Mononuclear cell (primary cell): ENCODE data around the gene RAB30. TPM values are rescaled to one million over a fixed set of nuclear protein-coding genes. Genes with fewer than 3 reads are reported as not detected.

ENCODE experiments used
- H3K27me3 ChIP-seq: 2 replicates; pipeline ENCODE4 v1.6.0; 2011; ENCODE audit warnings: low read length, control low read depth; ENCODE audit not compliant: insufficient read depth
- H3K4me1 ChIP-seq: 2 replicates; pipeline ENCODE4 v1.5.1; 2011; ENCODE audit warnings: mild to moderate bottlenecking, low read length, control low read depth; ENCODE audit not compliant: insufficient read depth
- H3K4me3 ChIP-seq: 2 replicates; pipeline ENCODE4 v1.5.1; 2011; ENCODE audit warnings: mild to moderate bottlenecking, low read length, moderate library complexity
- H3K9me3 ChIP-seq: 2 replicates; pipeline ENCODE4 v1.5.1; 2011; ENCODE audit warnings: low read depth, mild to moderate bottlenecking, control low read depth, low read length
- total RNA-seq: library from RNA; depleted of rRNA; stranded (reverse); fragments of >200 nt; gene quantifications from one replicate; pipeline ENCODE4 v1.2.3, GENCODE V29; 2012

The RAB30 gene
- total RNA-seq, 1 donor, result 104 TPM

DNA sequence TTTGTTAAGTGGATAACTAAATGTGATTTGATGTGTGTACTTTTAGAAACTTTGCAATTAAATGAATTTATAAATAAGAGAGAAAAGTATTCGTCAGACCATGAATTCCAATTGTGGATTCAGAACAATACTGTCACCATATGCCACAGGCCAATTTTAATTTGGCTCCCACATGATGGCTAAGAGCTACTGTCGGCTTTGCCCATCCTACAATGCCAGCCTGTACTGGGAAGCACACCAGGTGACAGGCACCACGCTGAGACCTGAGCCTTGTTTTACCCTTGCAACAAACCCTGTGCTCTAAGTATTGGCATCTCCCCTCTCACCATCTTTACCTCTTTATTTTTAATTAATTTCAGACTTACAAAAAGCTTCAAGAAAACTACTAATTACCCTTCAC lies 14.0 kb downstream of the RAB30 start:
- H3K4me1 ChIP-seq, result peaks cover 28% of the 10 kb centered on the region
- H3K9me3 ChIP-seq, result no peaks in the 10 kb centered on the region
- H3K4me3 ChIP-seq, result no peak overlapping the region
- no peaks in the 10 kb centered on the region for H3K27me3 ChIP-seq

DNA sequence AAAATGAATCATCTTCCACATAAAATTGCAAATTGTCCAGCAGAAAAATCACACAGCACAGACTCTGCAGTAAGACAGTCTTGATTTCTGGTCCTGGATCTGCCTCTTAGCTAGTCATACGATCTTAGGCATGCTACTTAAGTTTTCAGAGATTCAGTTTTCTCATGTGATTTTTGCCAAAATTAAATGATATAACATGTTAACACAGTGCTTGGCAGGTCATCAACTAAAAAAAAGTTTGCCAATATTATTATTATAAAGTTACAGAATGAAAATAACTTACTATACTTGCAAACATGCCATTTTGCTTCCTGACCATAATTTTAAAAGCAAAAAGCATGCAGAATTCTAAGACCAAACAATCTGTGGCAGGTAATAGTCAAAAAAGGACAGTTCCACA lies 15.1 kb downstream of the RAB30 start:
- Histone ChIP-seq H3K4me1 (peaks cover 22% of the 10 kb centered on the region), H3K9me3 (no peaks in the 10 kb centered on the region), H3K4me3 (no peak overlapping the region), H3K27me3 (no peaks in the 10 kb centered on the region)

DNA sequence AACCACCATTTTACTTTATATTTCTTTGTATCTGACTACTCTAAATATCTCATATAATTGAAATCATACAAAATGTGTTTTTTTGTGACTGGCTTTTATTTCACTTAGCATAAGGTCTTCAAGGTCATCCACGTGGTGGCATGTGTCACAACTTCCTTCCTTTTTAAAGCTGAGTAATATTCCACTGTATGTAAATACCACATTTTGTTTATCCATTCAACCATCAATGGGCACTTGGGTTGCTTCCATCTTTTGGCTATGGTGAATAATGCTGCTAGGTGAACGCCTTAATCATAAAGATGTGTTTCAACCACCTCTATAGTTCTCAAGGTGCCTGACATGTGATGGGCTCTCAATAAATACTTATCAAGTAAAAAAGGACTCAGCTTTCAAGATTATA lies 15.5 kb downstream of the RAB30 start:
- Histone ChIP-seq H3K27me3 (no peaks in the 10 kb centered on the region), H3K4me3 (no peak overlapping the region), H3K4me1 (peaks cover 22% of the 10 kb centered on the region), H3K9me3 (no peaks in the 10 kb centered on the region)

DNA sequence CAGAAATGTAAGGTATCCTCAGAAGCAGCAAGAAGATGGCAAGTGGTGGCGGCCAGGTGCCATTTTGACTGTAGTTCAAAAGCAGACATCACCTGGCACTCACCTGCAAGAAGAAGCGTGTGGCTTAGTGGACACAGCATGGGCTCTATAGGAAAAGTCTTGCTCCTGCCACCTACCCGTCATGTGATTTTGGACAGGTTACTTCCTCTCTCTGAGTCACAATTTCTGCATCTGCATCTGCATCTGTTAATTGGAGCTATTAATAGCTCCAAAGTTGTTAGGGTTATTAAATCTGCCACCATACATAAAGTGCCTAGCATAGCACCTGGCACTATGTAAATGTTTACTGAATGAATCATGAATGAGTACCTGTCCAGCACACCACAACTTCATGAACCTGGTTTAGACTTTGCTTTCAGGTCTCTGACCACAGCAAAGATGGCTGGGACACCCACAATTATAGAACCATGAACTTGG lies 16.8 kb downstream of the RAB30 start:
- H3K4me1 ChIP-seq, result peaks cover 18% of the 10 kb centered on the region
- no peak overlapping the region for H3K4me3 ChIP-seq
- H3K9me3 ChIP-seq, result no peaks in the 10 kb centered on the region
- no peaks in the 10 kb centered on the region for H3K27me3 ChIP-seq

DNA sequence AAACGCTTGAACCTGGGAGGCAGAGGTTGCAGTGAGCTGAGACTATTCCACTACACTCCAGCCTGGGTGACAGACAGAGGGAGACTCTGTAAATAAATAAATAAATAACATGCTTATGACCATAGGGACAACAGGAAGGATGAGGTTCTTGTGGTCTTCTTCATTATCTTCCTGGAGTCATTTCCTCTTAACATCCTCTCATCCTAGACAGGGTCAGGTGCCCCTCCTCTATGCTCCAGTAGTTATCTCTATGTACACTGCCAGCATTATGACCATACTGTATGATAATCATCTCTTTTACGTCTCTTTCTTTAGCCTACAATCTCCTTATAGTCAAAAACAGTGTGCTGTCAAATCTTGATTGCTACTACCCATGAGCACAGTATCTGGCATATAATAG lies 17.7 kb downstream of the RAB30 start:
- no peaks in the 10 kb centered on the region for H3K27me3 ChIP-seq
- H3K4me3 ChIP-seq, result no peak overlapping the region
- peaks cover 18% of the 10 kb centered on the region for H3K4me1 ChIP-seq
- H3K9me3 ChIP-seq, result no peaks in the 10 kb centered on the region

DNA sequence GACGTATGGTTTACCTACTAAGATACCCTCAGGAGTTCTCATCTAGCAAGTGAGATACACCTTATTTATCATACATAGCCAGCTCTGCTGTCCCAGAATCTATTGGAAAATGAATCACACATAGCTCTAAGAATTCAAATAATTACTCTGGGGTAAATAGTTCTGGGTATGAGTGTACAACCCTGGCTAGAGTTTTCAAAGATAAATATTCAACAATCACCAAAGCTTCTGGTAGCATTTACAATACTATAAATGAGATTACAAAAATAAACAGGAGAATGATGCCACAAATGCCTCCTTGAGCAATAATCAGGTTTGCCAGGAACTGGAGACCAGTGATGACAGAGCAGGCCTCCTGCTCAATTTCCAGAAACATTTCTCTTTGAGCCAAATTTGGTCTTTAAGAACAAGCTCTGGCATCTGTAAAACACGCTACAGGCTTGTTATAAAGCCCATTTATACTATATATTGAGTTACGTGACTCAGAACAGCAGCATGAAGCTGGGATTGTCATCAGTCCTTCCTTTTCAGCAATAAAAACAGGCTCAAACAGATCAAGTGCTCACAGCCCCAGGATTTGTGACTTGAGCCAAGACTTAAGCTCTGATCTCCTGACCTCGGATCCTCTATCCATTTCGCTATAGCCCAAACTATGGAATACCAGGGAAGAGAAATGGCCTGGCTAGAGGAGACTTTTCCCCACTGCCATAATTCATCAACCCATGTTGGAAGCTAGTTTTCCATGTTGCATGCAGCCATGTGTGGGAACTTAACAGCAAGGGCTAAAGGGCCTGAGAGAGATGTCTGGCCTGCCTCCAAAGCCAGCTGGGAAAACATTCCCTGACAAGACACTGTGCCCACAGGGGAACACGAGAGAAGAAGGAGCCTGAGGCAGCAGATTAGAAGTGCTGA lies 19.7 kb downstream of the RAB30 start:
- Histone ChIP-seq H3K4me3 (no peak overlapping the region), H3K9me3 (no peaks in the 10 kb centered on the region), H3K4me1 (peaks cover 25% of the 10 kb centered on the region), H3K27me3 (no peaks in the 10 kb centered on the region)

DNA sequence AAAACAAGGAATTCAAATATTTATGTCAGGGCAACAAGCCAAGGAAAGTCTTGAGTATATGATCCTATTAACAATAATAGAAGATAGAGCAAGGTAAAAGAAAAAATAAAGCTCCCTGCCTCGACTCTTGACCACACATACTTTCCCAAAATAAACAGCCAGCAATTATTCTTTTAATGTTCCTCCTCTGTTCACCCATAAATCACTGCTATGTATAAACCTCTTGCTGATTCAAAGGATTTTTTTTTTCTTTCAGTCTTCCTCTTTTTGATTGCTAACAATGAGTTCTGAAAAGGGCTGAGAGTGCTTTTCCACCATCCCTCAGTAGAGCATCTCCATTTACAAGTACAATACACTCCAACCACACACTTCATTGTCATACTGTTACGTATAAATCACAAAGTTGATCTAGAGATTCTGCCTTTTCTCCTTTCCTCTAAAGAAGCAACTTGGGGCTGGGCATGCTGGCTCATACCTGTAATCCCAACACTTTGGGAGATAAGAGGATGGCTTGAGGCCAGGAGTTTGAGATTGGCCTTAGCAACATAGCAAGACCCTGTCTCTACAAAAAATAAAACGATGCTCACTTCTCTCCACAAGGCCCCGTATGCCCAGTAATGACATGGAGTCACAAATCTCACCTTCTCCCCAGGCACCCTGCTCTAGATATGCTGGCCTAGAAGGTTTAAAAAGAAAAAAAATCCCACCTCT lies 24.0 kb downstream of the RAB30 start:
- H3K4me1 ChIP-seq, result peaks cover 14% of the 10 kb centered on the region
- H3K9me3 ChIP-seq, result no peaks in the 10 kb centered on the region

DNA sequence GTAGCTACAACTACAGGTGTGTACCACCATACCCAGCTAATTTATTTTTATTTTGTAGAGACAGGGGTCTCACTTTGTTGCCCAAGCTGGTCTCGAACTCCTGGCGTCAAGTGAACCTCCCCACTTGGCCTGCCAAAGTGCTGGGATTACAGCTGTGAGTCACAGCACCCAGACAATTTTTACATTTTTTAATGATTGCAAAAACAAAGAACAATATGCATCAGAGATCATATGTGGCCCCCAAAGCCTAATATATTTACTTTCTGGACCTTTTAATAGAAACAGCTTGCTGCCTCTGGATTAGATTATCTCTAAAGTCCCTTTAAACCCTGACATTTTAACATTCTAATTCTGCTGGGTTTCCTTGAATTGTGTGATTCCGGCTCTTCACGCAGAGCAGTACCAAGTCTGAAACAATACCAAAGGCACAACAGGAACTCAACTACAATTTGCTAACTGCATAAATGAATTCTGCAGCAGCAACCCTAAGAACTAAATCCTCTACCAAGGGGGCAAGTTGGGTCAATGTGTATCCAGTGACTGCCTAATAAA lies 25.0 kb downstream of the RAB30 start:
- no peaks in the 10 kb centered on the region for H3K9me3 ChIP-seq
- H3K4me3 ChIP-seq, result no peak overlapping the region
- peaks cover 14% of the 10 kb centered on the region for H3K4me1 ChIP-seq
- H3K27me3 ChIP-seq, result no peaks in the 10 kb centered on the region

More for the DNA sequence above, 24.0 kb downstream of the RAB30 start:
- no peaks in the 10 kb centered on the region for H3K27me3 ChIP-seq
- H3K4me3 ChIP-seq, result no peak overlapping the region

DNA sequence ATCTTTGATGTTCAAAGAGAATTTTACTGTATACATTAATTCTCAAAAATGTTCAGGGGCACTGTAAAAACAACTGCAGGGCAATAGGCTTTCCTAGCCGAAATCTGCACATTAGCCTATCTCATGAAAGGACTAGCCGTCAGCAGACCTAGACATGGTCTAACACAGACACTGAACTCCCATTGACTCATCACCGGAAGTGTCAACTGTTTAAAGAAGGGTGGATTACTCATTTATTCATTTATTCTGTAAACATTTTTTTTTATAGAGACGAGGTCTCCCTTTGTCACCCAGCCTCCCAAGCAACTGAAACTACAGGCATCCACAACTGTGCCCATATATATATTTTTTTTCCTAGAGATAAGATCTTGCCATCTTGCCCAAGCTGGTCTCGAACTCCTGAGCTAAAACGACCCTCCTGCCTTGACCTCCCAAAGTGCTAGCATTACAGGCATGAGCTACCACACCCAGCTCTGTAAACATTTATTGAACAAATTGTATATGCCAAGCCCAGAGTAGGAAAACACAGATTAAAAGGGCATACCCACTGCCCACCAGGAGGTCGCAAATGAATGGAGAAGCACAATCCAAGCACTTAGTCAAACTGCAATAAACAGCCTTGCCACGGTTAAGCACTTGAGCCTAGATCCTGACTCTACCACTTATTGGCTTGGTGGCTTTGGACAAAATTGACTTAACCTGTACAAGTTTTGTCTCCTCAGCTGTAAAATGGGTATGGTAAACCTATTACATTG lies 26.6 kb downstream of the RAB30 start:
- no peak overlapping the region for H3K4me3 ChIP-seq
- H3K9me3 ChIP-seq, result no peaks in the 10 kb centered on the region
- peaks cover 14% of the 10 kb centered on the region for H3K4me1 ChIP-seq
- H3K27me3 ChIP-seq, result no peaks in the 10 kb centered on the region

DNA sequence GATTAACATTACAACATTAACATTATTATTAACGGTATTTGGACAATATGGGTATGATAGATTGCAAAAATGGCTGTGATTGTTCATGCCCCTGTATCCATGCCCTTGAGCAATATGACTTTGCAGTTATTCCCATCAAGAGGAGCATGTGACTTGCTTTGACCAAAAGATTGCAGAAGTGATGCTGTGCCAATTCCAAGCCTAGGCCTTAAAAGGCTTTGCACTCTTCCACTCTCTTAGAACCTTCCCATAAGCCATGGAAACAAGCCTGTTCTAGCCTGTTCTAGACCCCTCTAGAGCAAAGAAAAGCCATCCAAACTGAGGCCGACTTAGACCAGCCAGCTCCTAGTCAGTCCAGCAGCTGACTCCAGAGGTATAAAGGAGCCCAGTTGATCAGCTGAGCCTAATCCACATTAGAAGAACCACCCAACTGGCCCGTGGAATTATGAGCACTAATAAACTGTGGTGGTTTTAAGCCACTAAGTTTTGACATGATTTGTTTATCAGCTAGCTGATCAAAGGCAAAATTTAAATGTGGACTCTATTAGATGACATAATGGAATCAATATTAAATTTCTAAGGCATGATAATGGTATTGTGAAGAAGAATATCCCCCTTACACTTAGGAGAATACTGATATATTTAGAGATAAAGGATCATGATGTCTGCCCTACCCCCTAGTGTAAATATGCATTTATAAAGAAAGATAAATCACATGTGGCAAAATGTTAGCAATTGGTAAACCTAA lies 28.6 kb downstream of the RAB30 start:
- peaks cover 11% of the 10 kb centered on the region for H3K4me1 ChIP-seq

DNA sequence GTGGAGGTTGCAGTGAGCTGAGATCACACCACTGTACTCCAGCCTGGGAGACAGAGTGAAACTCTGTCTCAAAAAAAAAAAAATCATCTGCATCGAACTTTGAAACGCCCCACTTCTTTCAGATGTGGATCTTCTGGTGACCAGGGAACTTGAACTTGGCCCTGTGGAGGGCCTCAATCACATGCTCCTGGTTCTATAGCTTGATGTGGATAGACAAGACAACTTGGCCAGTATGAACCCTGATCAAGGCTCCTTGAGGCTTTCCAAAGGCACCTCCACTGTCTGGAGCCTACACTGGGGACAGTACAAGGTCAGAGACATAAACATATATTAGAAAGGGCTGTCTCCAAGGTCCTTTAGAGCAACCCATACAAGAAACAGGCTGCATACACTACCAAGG lies 30.6 kb downstream of the RAB30 start:
- Histone ChIP-seq H3K4me3 (no peak overlapping the region), H3K4me1 (peaks cover 6% of the 10 kb centered on the region), H3K9me3 (no peaks in the 10 kb centered on the region), H3K27me3 (no peaks in the 10 kb centered on the region)

More for the DNA sequence above, 28.6 kb downstream of the RAB30 start:
- H3K27me3 ChIP-seq, result no peaks in the 10 kb centered on the region
- H3K9me3 ChIP-seq, result no peaks in the 10 kb centered on the region
- no peak overlapping the region for H3K4me3 ChIP-seq

DNA sequence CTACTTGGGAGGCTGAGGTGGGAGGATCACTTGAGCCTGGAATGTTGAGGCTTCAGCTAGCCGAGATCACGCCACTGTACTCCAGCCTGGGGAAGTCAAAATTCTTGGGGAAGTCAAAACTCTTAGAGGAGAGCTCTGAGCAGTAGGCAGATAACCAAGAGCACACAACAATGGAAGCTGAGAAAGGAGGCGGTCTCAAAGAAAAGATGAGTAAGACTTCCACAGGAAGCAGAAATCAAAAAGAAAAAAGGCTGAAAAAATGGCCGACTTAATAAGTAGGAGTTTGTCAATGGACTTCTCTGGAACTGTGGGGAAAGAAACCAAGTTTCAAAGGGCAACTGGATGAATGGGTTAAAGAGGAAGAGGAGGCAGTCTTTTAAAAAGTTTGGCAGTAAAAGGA lies 32.1 kb downstream of the RAB30 start:
- Histone ChIP-seq H3K4me3 (no peak overlapping the region), H3K9me3 (no peaks in the 10 kb centered on the region), H3K27me3 (no peaks in the 10 kb centered on the region), H3K4me1 (peaks cover 18% of the 10 kb centered on the region)

DNA sequence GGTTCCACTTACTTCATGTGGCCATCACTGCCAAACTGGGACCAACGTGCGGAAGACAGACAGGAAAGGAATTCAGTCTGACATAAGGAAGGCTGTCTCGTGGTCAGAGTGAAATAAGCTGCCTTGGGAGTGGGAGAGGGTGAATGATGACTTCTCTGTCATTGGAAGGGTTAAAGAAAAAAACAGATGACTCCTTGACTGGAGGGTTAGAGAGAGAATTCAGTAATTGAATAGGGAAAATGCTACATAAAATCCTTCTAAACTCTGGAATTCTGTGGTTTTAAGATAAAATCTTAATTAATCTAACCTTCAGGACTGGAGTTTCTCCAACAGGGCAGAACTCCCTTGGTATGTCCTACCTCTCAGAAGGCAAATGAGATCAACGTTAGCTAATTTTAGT lies 33.8 kb downstream of the RAB30 start:
- no peak overlapping the region for H3K4me3 ChIP-seq
- peaks cover 26% of the 10 kb centered on the region for H3K4me1 ChIP-seq
- no peaks in the 10 kb centered on the region for H3K9me3 ChIP-seq
- H3K27me3 ChIP-seq, result no peaks in the 10 kb centered on the region

DNA sequence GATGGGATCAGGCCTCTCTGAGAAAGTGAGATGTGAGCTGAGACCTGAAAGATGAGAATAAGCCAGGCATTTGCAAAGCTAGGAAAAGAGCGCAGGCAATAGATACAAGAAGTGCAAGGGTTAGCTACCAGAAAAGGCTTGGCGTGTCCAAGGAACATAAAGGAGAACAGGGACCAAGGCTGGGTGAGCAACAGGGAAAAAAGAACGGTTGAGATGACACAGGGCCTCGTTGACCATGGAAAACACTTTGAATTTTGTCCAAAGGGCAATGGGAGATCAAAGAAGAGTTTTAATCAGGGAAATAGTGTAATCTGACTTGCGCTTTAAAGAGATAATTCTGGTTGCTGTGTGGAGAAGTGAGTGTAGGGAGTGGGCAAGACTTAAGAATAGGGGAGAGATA lies 35.0 kb downstream of the RAB30 start:
- H3K27me3 ChIP-seq, result no peaks in the 10 kb centered on the region
- peaks cover 26% of the 10 kb centered on the region for H3K4me1 ChIP-seq
- no peak overlapping the region for H3K4me3 ChIP-seq
- no peaks in the 10 kb centered on the region for H3K9me3 ChIP-seq
